ENCODE data around the gene CDH4. TPM values are rescaled to one million over a fixed set of nuclear protein-coding genes. Genes with fewer than 3 reads are reported as not detected.

CDH4 gene
- total and polyA plus RNA-seq, 5 donors from 2014 or later = 0.07 to 0.69 (median 0.49) TPM; not detected in 1

- Mint-ChIP-seq H3K4me1 (no peaks in the 10 kb centered on the region), H3K27me3 (no peaks in the 10 kb centered on the region), H3K9me3 (peaks cover 0 to 2% (median 0%) of the 10 kb centered on the region in 7 donors), H3K4me3 (no peak overlapping the region), H3K36me3 (no peaks in the 10 kb centered on the region), H3K27ac (no peak overlapping the region)
- no peaks in the 10 kb centered on the region for H3K36me3 ChIP-seq (ENCODE audit: control insufficient read depth, insufficient read depth, low read length)
- no peaks in the 10 kb centered on the region for H3K4me1 ChIP-seq (ENCODE audit: control insufficient read depth, insufficient read depth, low read length, poor library complexity, severe bottlenecking)
- no peaks in the 10 kb centered on the region for H3K27me3 ChIP-seq (ENCODE audit: control insufficient read depth, insufficient read depth, low read length)
- H3K27ac ChIP-seq (ENCODE audit: insufficient read depth, low read length, poor library complexity, severe bottlenecking) = no peak overlapping the region
- H3K9me3 ChIP-seq (ENCODE audit: control insufficient read depth in 2 of 2, low read length in 2 of 2) = no peaks in the 10 kb centered on the region
- no peak overlapping the region for H3K4me3 ChIP-seq (ENCODE audit: low read depth, low read length)
- DNase-seq = no peak
- ATAC-seq (ENCODE audit: low read depth in 2 of 2) = no peak
Observed at GRCh38 chr20:61324906-61325305, 72.8 kb downstream of the CDH4 start.

- H3K36me3 Mint-ChIP-seq = no peaks in the 10 kb centered on the region
- H3K4me1 Mint-ChIP-seq = no peaks in the 10 kb centered on the region
- Histone ChIP-seq H3K36me3 (ENCODE audit: control insufficient read depth, insufficient read depth, low read length) (no peaks in the 10 kb centered on the region), H3K9me3 (ENCODE audit: control insufficient read depth in 2 of 2, low read length in 2 of 2) (no peaks in the 10 kb centered on the region), H3K4me1 (ENCODE audit: control insufficient read depth, insufficient read depth, low read length, poor library complexity, severe bottlenecking) (no peaks in the 10 kb centered on the region), H3K4me3 (ENCODE audit: low read depth, low read length) (no peak overlapping the region), H3K27me3 (ENCODE audit: control insufficient read depth, insufficient read depth, low read length) (no peaks in the 10 kb centered on the region), H3K27ac (ENCODE audit: insufficient read depth, low read length, poor library complexity, severe bottlenecking) (no peak overlapping the region)
- no peak overlapping the region for H3K4me3 Mint-ChIP-seq
- ATAC-seq (ENCODE audit: low read depth in 2 of 2) = no peak
- H3K9me3 Mint-ChIP-seq = peaks cover 0 to 4% (median 0%) of the 10 kb centered on the region in 7 donors
- H3K27me3 Mint-ChIP-seq = no peaks in the 10 kb centered on the region
- no peak for DNase-seq
- no peak overlapping the region for H3K27ac Mint-ChIP-seq
Observed at GRCh38 chr20:61325718-61326117, 73.7 kb downstream of the CDH4 start.

- Mint-ChIP-seq H3K9me3 (peaks cover 0 to 4% (median 0%) of the 10 kb centered on the region in 7 donors), H3K4me1 (no peaks in the 10 kb centered on the region), H3K4me3 (no peak overlapping the region), H3K36me3 (no peaks in the 10 kb centered on the region), H3K27me3 (no peaks in the 10 kb centered on the region), H3K27ac (no peak overlapping the region)
- no peak overlapping the region for H3K4me3 ChIP-seq (ENCODE audit: low read depth, low read length)
- DNase-seq (peak in 1 of 3 donors; percentile 7), ATAC-seq (ENCODE audit: low read depth in 2 of 2) (no peak)
- no peaks in the 10 kb centered on the region for H3K4me1 ChIP-seq (ENCODE audit: control insufficient read depth, insufficient read depth, low read length, poor library complexity, severe bottlenecking)
- H3K27ac ChIP-seq (ENCODE audit: insufficient read depth, low read length, poor library complexity, severe bottlenecking) = no peak overlapping the region
- H3K9me3 ChIP-seq (ENCODE audit: control insufficient read depth in 2 of 2, low read length in 2 of 2) = no peaks in the 10 kb centered on the region
- no peaks in the 10 kb centered on the region for H3K27me3 ChIP-seq (ENCODE audit: control insufficient read depth, insufficient read depth, low read length)
- H3K36me3 ChIP-seq (ENCODE audit: control insufficient read depth, insufficient read depth, low read length) = no peaks in the 10 kb centered on the region
Observed at GRCh38 chr20:61328911-61329558, 77.0 kb downstream of the CDH4 start.

- Histone ChIP-seq H3K36me3 (ENCODE audit: control insufficient read depth, insufficient read depth, low read length) (no peaks in the 10 kb centered on the region), H3K27me3 (ENCODE audit: control insufficient read depth, insufficient read depth, low read length) (no peaks in the 10 kb centered on the region), H3K9me3 (ENCODE audit: control insufficient read depth in 2 of 2, low read length in 2 of 2) (no peaks in the 10 kb centered on the region), H3K4me1 (ENCODE audit: control insufficient read depth, insufficient read depth, low read length, poor library complexity, severe bottlenecking) (no peaks in the 10 kb centered on the region), H3K27ac (ENCODE audit: insufficient read depth, low read length, poor library complexity, severe bottlenecking) (no peak overlapping the region), H3K4me3 (ENCODE audit: low read depth, low read length) (no peak overlapping the region)
- no peak for DNase-seq
- no peak overlapping the region for H3K27ac Mint-ChIP-seq
- H3K4me3 Mint-ChIP-seq = no peak overlapping the region
- ATAC-seq (ENCODE audit: low read depth in 2 of 2) = no peak
- H3K27me3 Mint-ChIP-seq = no peaks in the 10 kb centered on the region
- H3K36me3 Mint-ChIP-seq = no peaks in the 10 kb centered on the region
- H3K9me3 Mint-ChIP-seq = peaks cover 0 to 4% (median 0%) of the 10 kb centered on the region in 7 donors
- H3K4me1 Mint-ChIP-seq = no peaks in the 10 kb centered on the region
Observed at GRCh38 chr20:61330441-61330840, 78.4 kb downstream of the CDH4 start.

- no peaks in the 10 kb centered on the region for H3K4me1 Mint-ChIP-seq
- Histone ChIP-seq H3K4me1 (ENCODE audit: control insufficient read depth, insufficient read depth, low read length, poor library complexity, severe bottlenecking) (no peaks in the 10 kb centered on the region), H3K27me3 (ENCODE audit: control insufficient read depth, insufficient read depth, low read length) (no peaks in the 10 kb centered on the region), H3K4me3 (ENCODE audit: low read depth, low read length) (no peak overlapping the region), H3K36me3 (ENCODE audit: control insufficient read depth, insufficient read depth, low read length) (no peaks in the 10 kb centered on the region), H3K9me3 (ENCODE audit: control insufficient read depth in 2 of 2, low read length in 2 of 2) (no peaks in the 10 kb centered on the region), H3K27ac (ENCODE audit: insufficient read depth, low read length, poor library complexity, severe bottlenecking) (no peak overlapping the region)
- H3K4me3 Mint-ChIP-seq = no peak overlapping the region
- no peak overlapping the region for H3K27ac Mint-ChIP-seq
- no peaks in the 10 kb centered on the region for H3K36me3 Mint-ChIP-seq
- ATAC-seq (ENCODE audit: low read depth in 2 of 2) (no peak), DNase-seq (no peak)
- no peaks in the 10 kb centered on the region for H3K27me3 Mint-ChIP-seq
- peaks cover 0 to 6% (median 0%) of the 10 kb centered on the region in 7 donors for H3K9me3 Mint-ChIP-seq
Observed at GRCh38 chr20:61331543-61331942, 79.5 kb downstream of the CDH4 start.

GRCh38 chr20:61332016-61332975 is 80.2 kb downstream of the CDH4 start:
- no peak overlapping the region for H3K4me3 Mint-ChIP-seq
- Histone ChIP-seq H3K9me3 (ENCODE audit: control insufficient read depth in 2 of 2, low read length in 2 of 2) (no peaks in the 10 kb centered on the region), H3K4me3 (ENCODE audit: low read depth, low read length) (no peak overlapping the region), H3K36me3 (ENCODE audit: control insufficient read depth, insufficient read depth, low read length) (no peaks in the 10 kb centered on the region), H3K4me1 (ENCODE audit: control insufficient read depth, insufficient read depth, low read length, poor library complexity, severe bottlenecking) (no peaks in the 10 kb centered on the region), H3K27me3 (ENCODE audit: control insufficient read depth, insufficient read depth, low read length) (no peaks in the 10 kb centered on the region), H3K27ac (ENCODE audit: insufficient read depth, low read length, poor library complexity, severe bottlenecking) (no peak overlapping the region)
- no peak overlapping the region for H3K27ac Mint-ChIP-seq
- peaks cover 0 to 7% (median 0%) of the 10 kb centered on the region in 7 donors for H3K9me3 Mint-ChIP-seq
- DNase-seq (no peak), ATAC-seq (ENCODE audit: low read depth in 2 of 2) (no peak)
- H3K4me1 Mint-ChIP-seq = no peaks in the 10 kb centered on the region
- no peaks in the 10 kb centered on the region for H3K36me3 Mint-ChIP-seq
- no peaks in the 10 kb centered on the region for H3K27me3 Mint-ChIP-seq

- H3K27me3 Mint-ChIP-seq = no peaks in the 10 kb centered on the region
- no peaks in the 10 kb centered on the region for H3K36me3 Mint-ChIP-seq
- no peaks in the 10 kb centered on the region for H3K4me1 Mint-ChIP-seq
- H3K9me3 ChIP-seq (ENCODE audit: control insufficient read depth in 2 of 2, low read length in 2 of 2) = no peaks in the 10 kb centered on the region
- H3K4me3 ChIP-seq (ENCODE audit: low read depth, low read length) = no peak overlapping the region
- no peak overlapping the region for H3K27ac ChIP-seq (ENCODE audit: insufficient read depth, low read length, poor library complexity, severe bottlenecking)
- no peaks in the 10 kb centered on the region for H3K27me3 ChIP-seq (ENCODE audit: control insufficient read depth, insufficient read depth, low read length)
- peaks cover 0 to 7% (median 0%) of the 10 kb centered on the region in 7 donors for H3K9me3 Mint-ChIP-seq
- no peak overlapping the region for H3K4me3 Mint-ChIP-seq
- DNase-seq = no peak
- no peaks in the 10 kb centered on the region for H3K4me1 ChIP-seq (ENCODE audit: control insufficient read depth, insufficient read depth, low read length, poor library complexity, severe bottlenecking)
- H3K36me3 ChIP-seq (ENCODE audit: control insufficient read depth, insufficient read depth, low read length) = no peaks in the 10 kb centered on the region
- H3K27ac Mint-ChIP-seq = no peak overlapping the region
- no peak for ATAC-seq (ENCODE audit: low read depth in 2 of 2)
Observed at GRCh38 chr20:61333484-61334108, 81.5 kb downstream of the CDH4 start.

Measured in CD4-positive, CD25-positive, alpha-beta regulatory T cell (primary cell).